Astrocyte (in vitro differentiated cells and primary cell): ENCODE measurements around the gene CHAT. TPM values are rescaled to one million over a fixed set of nuclear protein-coding genes. Genes with fewer than 3 reads are reported as not detected.

ENCODE experiments used
- DNase-seq: peaks from one replicate; pipeline ENCODE4 v3.0.0-alpha.2; 2010; ENCODE audit warnings: low read depth
- FAIRE-seq: peaks from 2 replicates; lab custom pipeline; 2011; peaks lifted over from hg19 to GRCh38; lab: Jason Lieb, UNC
- H2AFZ ChIP-seq: 2 replicates; pipeline ENCODE4 v1.6.0; 2012; ENCODE audit warnings: low read depth, low read length, inconsistent platforms
- H3K27ac ChIP-seq: 2 replicates; pipeline ENCODE4 v1.5.1; 2011; ENCODE audit warnings: low read depth, low read length, inconsistent platforms
- H3K27me3 ChIP-seq: 2 replicates; pipeline ENCODE4 v1.6.0; 2011; ENCODE audit warnings: low read length, inconsistent platforms; ENCODE audit not compliant: insufficient read depth
- H3K36me3 ChIP-seq: 2 replicates; pipeline ENCODE4 v1.5.1; 2011; ENCODE audit warnings: low read length, inconsistent platforms; ENCODE audit not compliant: insufficient read depth
- H3K4me1 ChIP-seq: 2 replicates; pipeline ENCODE4 v1.5.1; 2011; ENCODE audit warnings: low read length, inconsistent platforms; ENCODE audit not compliant: insufficient read depth
- H3K4me2 ChIP-seq: 2 replicates; pipeline ENCODE4 v1.6.0; 2012; ENCODE audit warnings: low read length, inconsistent platforms
- H3K4me3 ChIP-seq: 2 replicates; pipeline ENCODE4 v1.5.1; 2011; ENCODE audit warnings: low read depth, mild to moderate bottlenecking, low read length, inconsistent platforms; ENCODE audit not compliant: insufficient read depth
- H3K79me2 ChIP-seq: 2 replicates; pipeline ENCODE4 v1.6.0; 2012; ENCODE audit warnings: mild to moderate bottlenecking, low read length, inconsistent platforms; ENCODE audit not compliant: insufficient read depth
- H3K9ac ChIP-seq: 2 replicates; pipeline ENCODE4 v1.6.0; 2012; ENCODE audit warnings: mild to moderate bottlenecking, low read length, inconsistent platforms
- H3K9me3 ChIP-seq: 2 replicates; pipeline ENCODE4 v1.5.1; 2012; ENCODE audit warnings: low read depth, mild to moderate bottlenecking, low read length, inconsistent platforms; ENCODE audit not compliant: insufficient read depth
- H4K20me1 ChIP-seq: 2 replicates; pipeline ENCODE4 v1.6.0; 2012; ENCODE audit warnings: low read length, inconsistent platforms; ENCODE audit not compliant: insufficient read depth
- H3K27ac Mint-ChIP-seq: one replicate; pipeline ENCODE4 v1.8.0; 2021; ENCODE audit warnings: mild to moderate bottlenecking, mixed read lengths; ENCODE audit not compliant: unreplicated experiment
- H3K27me3 Mint-ChIP-seq: one replicate; pipeline ENCODE4 v1.8.0; 2021; ENCODE audit warnings: low read depth, mixed read lengths; ENCODE audit not compliant: unreplicated experiment
- H3K36me3 Mint-ChIP-seq: one replicate; pipeline ENCODE4 v1.8.0; 2021; ENCODE audit warnings: low read depth, mixed read lengths; ENCODE audit not compliant: unreplicated experiment
- H3K4me1 Mint-ChIP-seq: one replicate; pipeline ENCODE4 v1.8.0; 2021; ENCODE audit warnings: low read depth, mixed read lengths; ENCODE audit not compliant: unreplicated experiment
- H3K4me3 Mint-ChIP-seq: one replicate; pipeline ENCODE4 v1.8.0; 2021; ENCODE audit warnings: mild to moderate bottlenecking, moderate library complexity, mixed read lengths; ENCODE audit not compliant: unreplicated experiment
- H3K9me3 Mint-ChIP-seq: one replicate; pipeline ENCODE4 v1.8.0; 2021; ENCODE audit warnings: mild to moderate bottlenecking, mixed read lengths; ENCODE audit not compliant: unreplicated experiment
- EZH2 ChIP-seq: IDR thresholded peaks from 2 replicates; pipeline ENCODE4 v1.6.1; 2012; ENCODE audit warnings: mild to moderate bottlenecking, low read length, inconsistent platforms; ENCODE audit not compliant: insufficient read depth
- total RNA-seq: library from RNA; stranded (reverse); gene quantifications from 2 replicates; pipeline ENCODE4 v1.2.1, GENCODE V29; 2021
- TF ChIP-seq, protein P1 (sequence below): IDR thresholded peaks from 2 replicates; pipeline ENCODE4 v1.5.1; 2011; ENCODE audit warnings: low read depth, mild to moderate bottlenecking, inconsistent platforms, low read length, moderate library complexity; ENCODE audit not compliant: insufficient read depth

CHAT gene
- total RNA-seq, 1 donor from 2014 or later, result 1.00 TPM

DNA sequence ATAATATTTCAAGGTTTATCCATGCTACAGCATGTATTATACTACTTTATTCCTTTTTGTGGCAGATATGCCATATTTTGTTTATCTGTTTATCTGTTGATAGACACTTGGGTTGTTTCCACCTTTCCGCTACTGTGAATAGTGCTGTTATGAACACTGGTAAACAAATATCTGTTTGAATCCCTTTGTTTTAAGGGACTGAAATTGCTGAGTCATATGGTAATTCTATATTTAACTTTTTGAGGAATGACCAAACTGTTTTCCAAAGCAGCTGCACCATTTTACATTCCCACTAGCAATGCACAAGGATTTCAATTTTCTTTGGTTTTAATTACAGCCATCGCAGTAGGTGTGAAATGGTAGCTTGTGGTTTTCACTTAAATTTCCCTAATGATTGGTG, 69.0 kb downstream of the CHAT start:
- peaks cover 3% of the 10 kb centered on the region for H3K9me3 ChIP-seq
- H3K4me3 Mint-ChIP-seq, result no peak overlapping the region
- no peak overlapping the region for H3K27ac ChIP-seq
- no peaks in the 10 kb centered on the region for H3K4me1 ChIP-seq
- FAIRE-seq (no peak), DNase-seq (no peak)
- no peak overlapping the region for H3K27ac Mint-ChIP-seq
- H3K36me3 Mint-ChIP-seq, result no peaks in the 10 kb centered on the region
- no peak overlapping the region for H3K9ac ChIP-seq
- peaks cover 3% of the 10 kb centered on the region for H3K4me1 Mint-ChIP-seq
- H3K4me2 ChIP-seq, result no peak overlapping the region
- H3K27me3 Mint-ChIP-seq, result peaks cover 43% of the 10 kb centered on the region
- H4K20me1 ChIP-seq, result no peaks in the 10 kb centered on the region
- H3K79me2 ChIP-seq, result no peaks in the 10 kb centered on the region
- H3K27me3 ChIP-seq, result peaks cover 7% of the 10 kb centered on the region
- H3K4me3 ChIP-seq, result no peak overlapping the region
- H2AFZ ChIP-seq, result no peak overlapping the region
- H3K9me3 Mint-ChIP-seq, result peaks cover 16% of the 10 kb centered on the region
- TF ChIP-seq EZH2, result no peak
- TF ChIP-seq, protein P1, sequence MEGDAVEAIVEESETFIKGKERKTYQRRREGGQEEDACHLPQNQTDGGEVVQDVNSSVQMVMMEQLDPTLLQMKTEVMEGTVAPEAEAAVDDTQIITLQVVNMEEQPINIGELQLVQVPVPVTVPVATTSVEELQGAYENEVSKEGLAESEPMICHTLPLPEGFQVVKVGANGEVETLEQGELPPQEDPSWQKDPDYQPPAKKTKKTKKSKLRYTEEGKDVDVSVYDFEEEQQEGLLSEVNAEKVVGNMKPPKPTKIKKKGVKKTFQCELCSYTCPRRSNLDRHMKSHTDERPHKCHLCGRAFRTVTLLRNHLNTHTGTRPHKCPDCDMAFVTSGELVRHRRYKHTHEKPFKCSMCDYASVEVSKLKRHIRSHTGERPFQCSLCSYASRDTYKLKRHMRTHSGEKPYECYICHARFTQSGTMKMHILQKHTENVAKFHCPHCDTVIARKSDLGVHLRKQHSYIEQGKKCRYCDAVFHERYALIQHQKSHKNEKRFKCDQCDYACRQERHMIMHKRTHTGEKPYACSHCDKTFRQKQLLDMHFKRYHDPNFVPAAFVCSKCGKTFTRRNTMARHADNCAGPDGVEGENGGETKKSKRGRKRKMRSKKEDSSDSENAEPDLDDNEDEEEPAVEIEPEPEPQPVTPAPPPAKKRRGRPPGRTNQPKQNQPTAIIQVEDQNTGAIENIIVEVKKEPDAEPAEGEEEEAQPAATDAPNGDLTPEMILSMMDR, result no peak
- no peaks in the 10 kb centered on the region for H3K36me3 ChIP-seq

- DNase-seq (no peak), FAIRE-seq (no peak)
- H3K9ac ChIP-seq, result no peak overlapping the region
- H3K27ac Mint-ChIP-seq, result no peak overlapping the region
- no peaks in the 10 kb centered on the region for H3K9me3 ChIP-seq
- H3K36me3 ChIP-seq, result no peaks in the 10 kb centered on the region
- peaks cover 22% of the 10 kb centered on the region for H3K27me3 ChIP-seq
- H2AFZ ChIP-seq, result no peak overlapping the region
- H3K4me2 ChIP-seq, result no peak overlapping the region
- H3K27me3 Mint-ChIP-seq, result peaks cover 48% of the 10 kb centered on the region
- H3K4me3 Mint-ChIP-seq, result no peak overlapping the region
- no peak overlapping the region for H3K4me3 ChIP-seq
- no peak overlapping the region for H3K27ac ChIP-seq
- no peaks in the 10 kb centered on the region for H3K36me3 Mint-ChIP-seq
- H3K9me3 Mint-ChIP-seq, result peaks cover 7% of the 10 kb centered on the region
- H4K20me1 ChIP-seq, result no peaks in the 10 kb centered on the region
- H3K79me2 ChIP-seq, result no peaks in the 10 kb centered on the region
- TF ChIP-seq, protein P1, result no peak
- no peak for TF ChIP-seq EZH2
- H3K4me1 ChIP-seq, result no peaks in the 10 kb centered on the region
- H3K4me1 Mint-ChIP-seq, result peaks cover 8% of the 10 kb centered on the region
Observed at GRCh38 chr10:49686651-49687050, 72.8 kb downstream of the CHAT start.

DNA sequence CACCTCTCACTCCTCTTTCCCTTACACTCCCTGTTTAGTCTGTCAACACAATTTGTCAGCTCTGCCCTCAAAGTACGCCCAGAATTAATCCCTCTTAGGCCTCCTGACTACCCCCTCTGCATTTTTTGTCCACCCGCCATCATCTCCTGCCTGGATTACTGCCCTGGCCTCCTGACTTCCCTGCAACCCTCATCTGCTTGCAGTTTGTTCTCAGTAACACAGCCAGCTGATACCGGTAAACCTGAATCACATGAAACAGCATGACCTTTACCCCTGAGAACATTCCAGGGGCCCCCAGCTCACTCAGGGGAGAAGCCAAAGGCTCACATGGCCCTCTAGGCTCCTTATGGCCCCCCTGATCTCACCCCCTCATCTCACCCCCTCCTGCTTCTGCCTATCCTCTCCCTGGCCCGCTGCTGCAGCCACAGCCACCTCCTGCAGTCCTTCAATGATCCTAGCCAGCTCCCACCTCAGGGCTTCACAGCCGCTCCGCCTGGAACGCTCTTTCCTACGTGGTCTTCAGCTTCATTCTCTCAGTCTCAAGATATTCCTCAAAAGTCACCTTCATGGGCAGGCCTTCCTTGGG, 74.5 kb downstream of the CHAT start:
- Histone ChIP-seq H3K4me2 (no peak overlapping the region), H2AFZ (no peak overlapping the region), H3K27ac (no peak overlapping the region), H3K36me3 (no peaks in the 10 kb centered on the region), H3K9ac (no peak overlapping the region), H3K4me1 (no peaks in the 10 kb centered on the region), H3K79me2 (no peaks in the 10 kb centered on the region), H3K9me3 (no peaks in the 10 kb centered on the region), H3K4me3 (no peak overlapping the region), H3K27me3 (peaks cover 27% of the 10 kb centered on the region), H4K20me1 (no peaks in the 10 kb centered on the region)
- Mint-ChIP-seq H3K27ac (no peak overlapping the region), H3K27me3 (peaks cover 62% of the 10 kb centered on the region), H3K9me3 (peaks cover 8% of the 10 kb centered on the region), H3K4me3 (no peak overlapping the region), H3K4me1 (peaks cover 8% of the 10 kb centered on the region), H3K36me3 (no peaks in the 10 kb centered on the region)
- no peak for DNase-seq
- FAIRE-seq, result no peak
- no peak for TF ChIP-seq EZH2
- TF ChIP-seq, protein P1, result no peak
